HCT116 (cell line): ENCODE data around the gene MTA2.

Experiments
- CTCF ChIP-seq, 3 experiments: fragments of 200-600 bp in 1 of 3; sonication (generic) in 1 of 3; IDR thresholded peaks in 2 of 3; conservative IDR thresholded peaks in 1 of 3; 2 replicates each; pipeline ENCODE4 v1.5.1; 2012 to 2017; ENCODE audit warnings: low read depth in 2 of 3, low read length in 2 of 3, antibody characterized with exemption in 1 of 3, borderline replicate concordance in 1 of 3, control low read depth in 1 of 3, mild to moderate bottlenecking in 1 of 3, mixed read lengths in 1 of 3, mixed run types in 1 of 3, moderate library complexity in 1 of 3; ENCODE audit not compliant: insufficient read depth in 1 of 3
- EZH2 ChIP-seq: fragments of 200-600 bp; sonication (generic); IDR thresholded peaks from 2 replicates; pipeline ENCODE4 v1.6.1; 2017; ENCODE audit warnings: antibody characterized with exemption, mixed run types
- JUND ChIP-seq: IDR thresholded peaks from 2 replicates; pipeline ENCODE4 v1.6.1; 2012
- POLR2A ChIP-seq: IDR thresholded peaks from 2 replicates; pipeline ENCODE4 v1.7.0; 2011; ENCODE audit warnings: borderline replicate concordance; ENCODE audit not compliant: insufficient read depth, insufficient read length; ENCODE audit errors: extremely low read depth
- POLR2AphosphoS5 ChIP-seq: IDR thresholded peaks from 2 replicates; pipeline ENCODE4 v1.6.1; 2011; ENCODE audit warnings: mild to moderate bottlenecking, low read depth, low read length, moderate library complexity
- REST ChIP-seq: IDR thresholded peaks from 2 replicates; pipeline ENCODE4 v1.6.1; 2012; ENCODE audit warnings: low read depth
- SP1 ChIP-seq: IDR thresholded peaks from 2 replicates; pipeline ENCODE4 v1.6.1; 2012; ENCODE audit warnings: low read depth
- ZFX ChIP-seq: fragments of 450-650 bp; IDR thresholded peaks from 2 replicates; pipeline ENCODE4 v1.6.1; 2017
- ZNF274 ChIP-seq: fragments of 200-500 bp; sonication (Bioruptor generic); IDR thresholded peaks from 2 replicates; pipeline ENCODE4 v1.6.1; 2014; ENCODE audit warnings: mild to moderate bottlenecking, low read depth, low read length, inconsistent platforms

GRCh38 chr11:62560566-62561103, 41.0 kb downstream of the MTA2 start:
- TF ChIP-seq SP1 = no peak
- peak in 2 of 3 experiments; percentile 84 to 86; a peak in 4 of 6 replicates for TF ChIP-seq CTCF (IDR thresholded peaks at IDR 0.05 in 2 of 3, conservative IDR thresholded peaks at IDR 0.05 in 1 of 3; ENCODE audit: borderline replicate concordance in 1 of 3, insufficient read depth in 1 of 3, low read depth in 2 of 3, low read length in 2 of 3)
- TF ChIP-seq REST = no peak
- TF ChIP-seq JUND = no peak
- no peak for TF ChIP-seq ZFX
- peak; percentile 70 for TF ChIP-seq POLR2AphosphoS5
- TF ChIP-seq EZH2 = no peak
- TF ChIP-seq POLR2A = no peak
- TF ChIP-seq ZNF274 = no peak
